Keratinocyte (primary cell): ENCODE data around the gene ZC3H12C. TPM values are rescaled to one million over a fixed set of nuclear protein-coding genes. Genes with fewer than 3 reads are reported as not detected.

ENCODE experiments used
- DNase-seq: peaks from one replicate; pipeline ENCODE4 v3.0.0-alpha.2; 2011; ENCODE audit warnings: low read depth, missing footprints, low spot score
- FAIRE-seq: peaks from 2 replicates; lab custom pipeline; 2011; peaks lifted over from hg19 to GRCh38; lab: Jason Lieb, UNC
- H2AFZ ChIP-seq: 2 replicates; pipeline ENCODE4 v1.6.0; 2012; ENCODE audit warnings: low read length, control low read depth, inconsistent platforms; ENCODE audit not compliant: control insufficient read depth
- H3K27ac ChIP-seq: 2 replicates; pipeline ENCODE4 v1.5.1; 2011; ENCODE audit warnings: low read length; ENCODE audit not compliant: control insufficient read depth, insufficient read depth
- H3K27me3 ChIP-seq: 3 replicates; pipeline ENCODE4 v1.6.0; 2011; ENCODE audit warnings: low read length; ENCODE audit not compliant: control insufficient read depth, insufficient read depth; ENCODE audit errors: extremely low read depth
- H3K36me3 ChIP-seq, 2 experiments: 2 replicates in 1 of 2; 3 replicates in 1 of 2; pipeline ENCODE4 v1.5.1; 2011; ENCODE audit warnings: low read length in 2 of 2, mild to moderate bottlenecking in 1 of 2; ENCODE audit not compliant: control insufficient read depth in 2 of 2, insufficient read depth in 2 of 2; ENCODE audit errors: extremely low read depth in 1 of 2
- H3K4me1 ChIP-seq: 3 replicates; pipeline ENCODE4 v1.5.1; 2011; ENCODE audit warnings: low read length; ENCODE audit not compliant: control insufficient read depth, insufficient read depth; ENCODE audit errors: extremely low read depth
- H3K4me2 ChIP-seq: 3 replicates; pipeline ENCODE4 v1.6.0; 2011; ENCODE audit warnings: low read depth, low read length; ENCODE audit not compliant: control insufficient read depth, insufficient read depth; ENCODE audit errors: extremely low read depth
- H3K4me3 ChIP-seq, 3 experiments: fragments of 200-600 bp in 1 of 3; sonication (generic) in 1 of 3; 2 replicates in 2 of 3; 3 replicates in 1 of 3; pipeline ENCODE4 v1.5.1; 2011 to 2016; ENCODE audit warnings: low read length in 3 of 3, mild to moderate bottlenecking in 3 of 3, control low read depth in 2 of 3, inconsistent platforms in 1 of 3, low read depth in 1 of 3, mixed read lengths in 1 of 3, mixed run types in 1 of 3, moderate library complexity in 1 of 3; ENCODE audit not compliant: control insufficient read depth in 2 of 3, insufficient read depth in 2 of 3; ENCODE audit errors: extremely low read depth in 1 of 3
- H3K79me2 ChIP-seq: 2 replicates; pipeline ENCODE4 v1.6.0; 2012; ENCODE audit warnings: low read length; ENCODE audit not compliant: control insufficient read depth, insufficient read depth
- H3K9ac ChIP-seq: 3 replicates; pipeline ENCODE4 v1.6.0; 2011; ENCODE audit warnings: low read length; ENCODE audit not compliant: control insufficient read depth, insufficient read depth; ENCODE audit errors: extremely low read depth
- H3K9me1 ChIP-seq: 3 replicates; pipeline ENCODE4 v1.6.0; 2011; ENCODE audit warnings: low read length; ENCODE audit not compliant: control insufficient read depth, insufficient read depth; ENCODE audit errors: extremely low read depth
- H3K9me3 ChIP-seq: 2 replicates; pipeline ENCODE4 v1.5.1; 2012; ENCODE audit warnings: low read depth, low read length; ENCODE audit not compliant: control insufficient read depth
- H4K20me1 ChIP-seq: 3 replicates; pipeline ENCODE4 v1.6.0; 2011; ENCODE audit warnings: low read length; ENCODE audit not compliant: control insufficient read depth, insufficient read depth; ENCODE audit errors: extremely low read depth
- EZH2 ChIP-seq: IDR thresholded peaks from one replicate; pipeline ENCODE4 v1.6.1; 2012; ENCODE audit warnings: inconsistent platforms, mild to moderate bottlenecking, low read length, moderate library complexity
- dilution Hi-C: fragments of 300-500 bp; cut with MboI; formaldehyde crosslinking; loops from one replicate; pipeline ENCODE4 v1.7.0; 2020; ENCODE audit warnings: low sequenced_read_pairs; ENCODE audit not compliant: extremely low pct_ligation_motif_present
- polyA plus RNA-seq, 5 experiments: library from polyadenylated mRNA; depleted of rRNA in 3 of 5; stranded (reverse) in 3 of 5; stranded (forward) in 1 of 5; unstranded in 1 of 5; fragments of >200 nt; gene quantifications; 1 replicate in 1 of 5; 2 replicates in 3 of 5; 3 replicates in 1 of 5; pipeline versions ENCODE4 v1.2.1 to v1.2.3, GENCODE V29; 2011 to 2012; ENCODE audit warnings: missing spikeins in 2 of 5, low read depth in 1 of 5, low replicate concordance in 1 of 5
- TF ChIP-seq, protein P1 (sequence below), 3 experiments: IDR thresholded peaks in 1 of 3; conservative IDR thresholded peaks in 1 of 3; optimal IDR thresholded peaks in 1 of 3; 2 replicates in 2 of 3; 3 replicates in 1 of 3; pipeline versions ENCODE3 to v1.5.1; 2011; ENCODE audit warnings: low read length in 3 of 3, mild to moderate bottlenecking in 3 of 3, moderate library complexity in 2 of 3, control low read depth in 1 of 3, inconsistent platforms in 1 of 3; ENCODE audit not compliant: insufficient read depth in 2 of 3; ENCODE audit errors: extremely low read depth in 1 of 3

Gene ZC3H12C
- polyA plus RNA-seq, 1 donor (not counting 4 experiments of a cell fraction or from before 2014, with no cell fraction given), result 13.9 TPM

DNA sequence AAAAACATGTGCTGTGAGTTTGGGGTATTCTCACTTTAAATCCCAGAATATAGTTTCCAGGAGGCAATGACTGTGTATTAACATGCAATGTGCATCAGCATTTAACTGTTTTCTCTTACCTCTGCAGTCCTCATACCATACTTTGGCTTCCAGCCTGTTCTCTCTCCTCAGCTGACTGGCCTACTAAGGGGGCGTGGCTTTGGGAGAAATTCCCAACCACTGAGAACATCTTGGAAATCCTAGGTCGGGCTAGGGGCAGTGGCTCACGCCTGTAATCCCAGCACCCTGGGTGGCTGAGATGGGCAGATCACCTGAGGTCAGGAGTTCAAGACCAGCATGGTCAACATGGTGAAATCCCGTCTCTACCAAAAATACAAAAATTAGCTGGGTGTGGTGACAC, 13.5 kb upstream of the ZC3H12C start:
- H3K9me1 ChIP-seq, result no peaks in the 10 kb centered on the region

DNA sequence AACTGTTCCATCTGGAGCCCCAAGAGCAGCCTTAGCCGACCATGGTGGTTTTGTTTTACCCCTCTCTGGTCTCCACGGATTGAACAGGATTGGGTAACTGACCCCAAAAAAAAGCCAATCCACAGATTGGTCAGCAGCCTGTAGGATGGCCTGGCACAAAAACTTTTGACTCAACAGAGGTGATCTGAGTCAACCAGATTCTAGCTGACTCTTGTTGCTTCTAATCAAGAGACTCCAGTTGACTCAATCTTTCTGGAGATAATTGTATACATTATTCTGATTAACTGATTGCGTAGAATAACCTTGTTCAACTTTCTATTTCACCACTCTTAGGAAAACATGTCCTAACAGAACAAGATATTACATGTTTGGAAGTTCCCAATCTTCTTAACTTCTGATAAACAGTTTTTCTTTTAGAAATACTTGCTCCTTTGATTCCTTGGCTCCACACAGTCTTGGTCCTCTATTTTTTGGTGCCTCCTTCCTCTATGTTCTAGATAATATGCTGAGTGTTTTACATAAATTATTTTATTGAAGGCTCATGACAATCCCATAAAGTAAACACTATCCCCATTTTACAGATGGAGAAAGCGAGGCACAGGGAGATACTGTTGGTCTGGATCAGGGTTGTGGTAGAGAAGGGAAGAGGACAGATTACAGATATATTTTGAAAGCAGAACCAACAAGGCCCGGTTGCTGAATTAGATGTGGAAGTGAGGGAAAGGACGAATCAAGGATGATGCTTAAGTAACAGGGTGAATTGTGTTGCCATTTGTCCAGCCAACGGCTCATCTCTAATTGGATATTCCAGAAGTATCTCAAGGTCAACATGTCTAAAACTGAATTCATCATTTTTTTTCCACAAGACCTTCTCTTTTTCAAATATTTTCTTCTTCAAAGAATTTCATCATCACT, 11.5 kb upstream of the ZC3H12C start:
- peak overlapping the region; percentile 53 for H3K9ac ChIP-seq
- no peaks in the 10 kb centered on the region for H3K36me3 ChIP-seq
- no peak for TF ChIP-seq EZH2
- TF ChIP-seq, protein P1, sequence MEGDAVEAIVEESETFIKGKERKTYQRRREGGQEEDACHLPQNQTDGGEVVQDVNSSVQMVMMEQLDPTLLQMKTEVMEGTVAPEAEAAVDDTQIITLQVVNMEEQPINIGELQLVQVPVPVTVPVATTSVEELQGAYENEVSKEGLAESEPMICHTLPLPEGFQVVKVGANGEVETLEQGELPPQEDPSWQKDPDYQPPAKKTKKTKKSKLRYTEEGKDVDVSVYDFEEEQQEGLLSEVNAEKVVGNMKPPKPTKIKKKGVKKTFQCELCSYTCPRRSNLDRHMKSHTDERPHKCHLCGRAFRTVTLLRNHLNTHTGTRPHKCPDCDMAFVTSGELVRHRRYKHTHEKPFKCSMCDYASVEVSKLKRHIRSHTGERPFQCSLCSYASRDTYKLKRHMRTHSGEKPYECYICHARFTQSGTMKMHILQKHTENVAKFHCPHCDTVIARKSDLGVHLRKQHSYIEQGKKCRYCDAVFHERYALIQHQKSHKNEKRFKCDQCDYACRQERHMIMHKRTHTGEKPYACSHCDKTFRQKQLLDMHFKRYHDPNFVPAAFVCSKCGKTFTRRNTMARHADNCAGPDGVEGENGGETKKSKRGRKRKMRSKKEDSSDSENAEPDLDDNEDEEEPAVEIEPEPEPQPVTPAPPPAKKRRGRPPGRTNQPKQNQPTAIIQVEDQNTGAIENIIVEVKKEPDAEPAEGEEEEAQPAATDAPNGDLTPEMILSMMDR (optimal IDR thresholded peaks at IDR 0.05 in 1 of 3, IDR thresholded peaks at IDR 0.05 in 1 of 3, conservative IDR thresholded peaks at IDR 0.05 in 1 of 3; ENCODE audit: extremely low read depth in 1 of 3, insufficient read depth in 2 of 3, low read length in 3 of 3), result no peak
- peak; percentile 73 for FAIRE-seq
- H3K9me3 ChIP-seq, result peaks cover 2% of the 10 kb centered on the region
- DNase-seq, result no peak
- dilution Hi-C loops, result no loop called here
- H3K27ac ChIP-seq, result peak overlapping the region; percentile 82
- H3K4me2 ChIP-seq, result peak overlapping the region; percentile 56
- no peaks in the 10 kb centered on the region for H3K27me3 ChIP-seq
- H2AFZ ChIP-seq, result no peak overlapping the region
- H3K4me3 ChIP-seq, result no peak overlapping the region
- no peaks in the 10 kb centered on the region for H3K9me1 ChIP-seq
- H3K79me2 ChIP-seq, result no peaks in the 10 kb centered on the region
- H3K4me1 ChIP-seq, result peaks cover 30% of the 10 kb centered on the region
- no peaks in the 10 kb centered on the region for H4K20me1 ChIP-seq

More for the DNA sequence above, 13.5 kb upstream of the ZC3H12C start:
- FAIRE-seq (no peak), DNase-seq (no peak)
- Histone ChIP-seq H2AFZ (no peak overlapping the region), H3K27me3 (no peaks in the 10 kb centered on the region), H3K36me3 (no peaks in the 10 kb centered on the region), H3K9me3 (peaks cover 2% of the 10 kb centered on the region), H3K27ac (no peak overlapping the region), H3K4me3 (no peak overlapping the region), H3K4me2 (no peak overlapping the region), H3K9ac (no peak overlapping the region), H3K79me2 (no peaks in the 10 kb centered on the region), H3K4me1 (peaks cover 42% of the 10 kb centered on the region), H4K20me1 (no peaks in the 10 kb centered on the region)
- TF ChIP-seq, protein P1 (optimal IDR thresholded peaks at IDR 0.05 in 1 of 3, IDR thresholded peaks at IDR 0.05 in 1 of 3, conservative IDR thresholded peaks at IDR 0.05 in 1 of 3; ENCODE audit: extremely low read depth in 1 of 3, insufficient read depth in 2 of 3, low read length in 3 of 3), result no peak
- no peak for TF ChIP-seq EZH2
- dilution Hi-C loops, result no loop called here
